Gastroesophageal sphincter (tissue), 4 donors: ENCODE measurements around the gene NFIX. TPM values are rescaled to one million over a fixed set of nuclear protein-coding genes. Genes with fewer than 3 reads are reported as not detected.

ENCODE experiments used
- ATAC-seq: fragments of 150-250 bp; one replicate; pipeline ENCODE4 v1.9.1; 2016; ENCODE audit warnings: mild to moderate bottlenecking, moderate library complexity
- H3K27ac ChIP-seq, 4 donors: fragments of 200-600 bp; sonication (generic) in 3 of 4; 1 replicate in 3 of 4; 2 replicates in 1 of 4; pipeline ENCODE4 v1.5.1; 2016 to 2019
- H3K27me3 ChIP-seq: fragments of 200-600 bp; sonication (generic); one replicate; pipeline ENCODE4 v1.5.1; 2019
- H3K36me3 ChIP-seq, 2 donors: fragments of 200-600 bp; sonication (generic); one replicate each; pipeline ENCODE4 v1.5.1; 2019; ENCODE audit warnings: control low read depth in 1 of 2
- H3K4me1 ChIP-seq, 3 donors: fragments of 200-600 bp; sonication (generic); 1 replicate in 2 of 3; 2 replicates in 1 of 3; pipeline ENCODE4 v1.5.1; 2016 to 2019; ENCODE audit warnings: control low read depth in 2 of 3
- H3K4me3 ChIP-seq, 2 donors: fragments of 200-600 bp; sonication (generic); one replicate each; pipeline ENCODE4 v1.5.1; 2019; ENCODE audit warnings: mild to moderate bottlenecking in 1 of 2, moderate library complexity in 1 of 2
- H3K9me3 ChIP-seq, 3 donors: fragments of 200-600 bp; sonication (generic); one replicate each; pipeline ENCODE4 v1.5.1; 2017 to 2019; ENCODE audit warnings: control low read depth in 2 of 3
- CTCF ChIP-seq, 4 experiments: fragments of 200-600 bp in 2 of 4; fragments of 450-650 bp in 2 of 4; sonication (generic) in 1 of 4; IDR thresholded peaks; one replicate each; pipeline ENCODE4 v1.5.1; 2017 to 2019; ENCODE audit warnings: antibody characterized with exemption in 4 of 4, mild to moderate bottlenecking in 2 of 4, moderate library complexity in 2 of 4
- EP300 ChIP-seq: sonication (generic); formaldehyde crosslinking; IDR thresholded peaks from one replicate; pipeline ENCODE4 v1.6.1; 2017; ENCODE audit warnings: antibody characterized with exemption, mild to moderate bottlenecking
- POLR2A ChIP-seq, 2 donors: fragments of 450-650 bp; IDR thresholded peaks; one replicate each; pipeline ENCODE4 v1.6.1; 2017; ENCODE audit warnings: antibody characterized with exemption in 2 of 2, mild to moderate bottlenecking in 2 of 2, moderate library complexity in 1 of 2
- POLR2AphosphoS5 ChIP-seq: sonication (generic); formaldehyde crosslinking; IDR thresholded peaks from one replicate; pipeline ENCODE4 v1.6.1; 2017; ENCODE audit warnings: antibody characterized with exemption
- WGBS, 2 donors: methylation state at CpG; one replicate each; pipeline ENCODE4 v1.1.5; 2018; ENCODE audit warnings: low coverage in 1 of 2; 5-methylcytosine and 5-hydroxymethylcytosine counted together
- total RNA-seq, 4 donors: library from RNA; depleted of rRNA; stranded (reverse); fragments of >200 nt; gene quantifications; one replicate each; pipeline ENCODE4 v1.1.0, GENCODE V29; 2016

The NFIX gene
- total RNA-seq, 4 donors from 2014 or later, result 44.7 to 145 (median 72.4) TPM

GRCh38 chr19:13087795-13088537 is 92.7 kb downstream of the NFIX start:
- Histone ChIP-seq H3K27me3 (no peaks in the 10 kb centered on the region), H3K4me3 (no peak overlapping the region), H3K9me3 (no peaks in the 10 kb centered on the region), H3K4me1 (peaks cover 0 to 72% (median 32%) of the 10 kb centered on the region in 3 donors), H3K36me3 (peaks cover 0 to 67% of the 10 kb centered on the region in 2 donors), H3K27ac (peak overlapping the region in 2 of 4 donors; percentile 85 to 89)
- no peak for ATAC-seq
- 83 to 90% methylated on average over 16 of the region's 37 CpGs for WGBS, 2 donors
- TF ChIP-seq POLR2AphosphoS5 (no peak), EP300 (no peak), CTCF (IDR thresholded peaks at IDR 0.05) (no peak), POLR2A (IDR thresholded peaks at IDR 0.05) (no peak)

GRCh38 chr19:13089139-13089856 is 94.0 kb downstream of the NFIX start:
- Histone ChIP-seq H3K9me3 (no peaks in the 10 kb centered on the region), H3K36me3 (peaks cover 0 to 55% of the 10 kb centered on the region in 2 donors), H3K4me1 (peaks cover 0 to 72% (median 36%) of the 10 kb centered on the region in 3 donors), H3K27me3 (no peaks in the 10 kb centered on the region), H3K27ac (peak overlapping the region in 3 of 4 donors; percentile 79 to 89 (median 85)), H3K4me3 (no peak overlapping the region)
- WGBS, 2 donors, result no CpG with 5 or more reads among the region's 5 CpGs
- no peak for ATAC-seq
- no peak for TF ChIP-seq EP300
- no peak for TF ChIP-seq POLR2AphosphoS5
- TF ChIP-seq CTCF (IDR thresholded peaks at IDR 0.05), result peak in 2 of 4 experiments; percentile 22 to 38

GRCh38 chr19:13089857-13090507 is 94.7 kb downstream of the NFIX start:
- Histone ChIP-seq H3K9me3 (no peaks in the 10 kb centered on the region), H3K36me3 (peaks cover 0 to 57% of the 10 kb centered on the region in 2 donors), H3K27ac (peak overlapping the region in 3 of 4 donors; percentile 79 to 89 (median 85)), H3K4me3 (no peak overlapping the region), H3K4me1 (peaks cover 0 to 77% (median 42%) of the 10 kb centered on the region in 3 donors), H3K27me3 (no peaks in the 10 kb centered on the region)
- ATAC-seq, result no peak
- no CpG with 5 or more reads among the region's 12 CpGs for whole genome bisulfite sequencing, 2 donors
- TF ChIP-seq EP300 (no peak), CTCF (IDR thresholded peaks at IDR 0.05) (no peak), POLR2A (IDR thresholded peaks at IDR 0.05) (no peak), POLR2AphosphoS5 (no peak)

GRCh38 chr19:13090511-13091231 is 95.4 kb downstream of the NFIX start:
- H3K4me3 ChIP-seq, result no peak overlapping the region
- peak overlapping the region; percentile 21 to 89 (median 82) for H3K27ac ChIP-seq
- WGBS, 2 donors, result no CpG with 5 or more reads among the region's 10 CpGs
- H3K27me3 ChIP-seq, result no peaks in the 10 kb centered on the region
- peaks cover 0 to 77% (median 49%) of the 10 kb centered on the region in 3 donors for H3K4me1 ChIP-seq
- H3K9me3 ChIP-seq, result no peaks in the 10 kb centered on the region
- H3K36me3 ChIP-seq, result peaks cover 0 to 57% of the 10 kb centered on the region in 2 donors
- no peak for ATAC-seq
- TF ChIP-seq CTCF (IDR thresholded peaks at IDR 0.05) (no peak), EP300 (no peak), POLR2AphosphoS5 (no peak), POLR2A (IDR thresholded peaks at IDR 0.05) (no peak)
